Left renal pelvis (tissue), 4 donors: ENCODE measurements around the gene AQP6. TPM values are rescaled to one million over a fixed set of nuclear protein-coding genes. Genes with fewer than 3 reads are reported as not detected.
A peak's percentile ranks its signal among the peaks of the same experiment; 100 is the strongest.

Experiments used
- DNase-seq, 4 donors: peaks; one replicate each; pipeline ENCODE4 v3.0.0-alpha.2; 2013; ENCODE audit warnings: low read depth in 4 of 4, low spot score in 3 of 4
- polyA plus RNA-seq, 4 donors: library from polyadenylated mRNA; unstranded; fragments of 120-200 nt; gene quantifications; one replicate each; pipeline ENCODE4 v1.2.1, GENCODE V29; 2013; ENCODE audit not compliant: insufficient read length in 4 of 4

AQP6 gene
- polyA plus RNA-seq, 4 donors = 0.94 to 19.2 (median 16.6) TPM

GRCh38 chr12:49955899-49956662 lies 16.7 kb upstream of the AQP6 start:
- no peak for DNase-seq

- no peak for DNase-seq
Measured at GRCh38 chr12:49956663-49957569, 15.8 kb upstream of the AQP6 start.

- no peak for DNase-seq
Measured at GRCh38 chr12:49957570-49957967, 15.2 kb upstream of the AQP6 start.

- no peak for DNase-seq
Measured at GRCh38 chr12:49959685-49960473, 12.9 kb upstream of the AQP6 start.

GRCh38 chr12:49960474-49961110 lies 12.2 kb upstream of the AQP6 start:
- DNase-seq = no peak

GRCh38 chr12:49961111-49961922 lies 11.4 kb upstream of the AQP6 start, which contains the start of gene AQP5:
AQP5 (plus strand) TSS chr12:49961872; CDS start chr12:49962018, 146 bp downstream.
- no peak for DNase-seq

- no peak for DNase-seq
Measured at GRCh38 chr12:49961993-49962764, 10.6 kb upstream of the AQP6 start.

GRCh38 chr12:49962861-49963765 lies 9.6 kb upstream of the AQP6 start:
- no peak for DNase-seq

- no peak for DNase-seq
Measured at GRCh38 chr12:49963976-49964815, 8.6 kb upstream of the AQP6 start.

- DNase-seq = no peak
Measured at GRCh38 chr12:49964849-49965624, 7.7 kb upstream of the AQP6 start.

- no peak for DNase-seq
Measured at GRCh38 chr12:49965836-49966235, 6.9 kb upstream of the AQP6 start.

- no peak for DNase-seq
Measured at GRCh38 chr12:49966511-49967041, 6.2 kb upstream of the AQP6 start.

GRCh38 chr12:49967042-49967776 lies 5.5 kb upstream of the AQP6 start:
- DNase-seq = peak; percentile 64 to 81 (median 78)

- DNase-seq = no peak
Measured at GRCh38 chr12:49967777-49968250, 4.9 kb upstream of the AQP6 start.

- DNase-seq = no peak
Measured at GRCh38 chr12:49968471-49968870, 4.3 kb upstream of the AQP6 start.
